Cerebellar nuclear complex (tissue), 1 donor: ENCODE measurements around the gene ZC3H4.
"Not testable (repeated sequence)": the region's sequence is repeated elsewhere in the genome, so short reads cannot be mapped to it uniquely, and the experiment has no call there.

Experiments used
- DNase-seq, 2 experiments: peaks; one replicate each; lab custom pipeline; 2025; lab: John Stamatoyannopoulos, UW

The ZC3H4 gene

GRCh38 chr19:47112997-47113849 is at the start of gene ZC3H4:
ZC3H4 (minus strand) TSS chr19:47113776; CDS start chr19:47112584, 1,192 bp downstream.
- peak; percentile 95 to 100 for DNase-seq

DNA sequence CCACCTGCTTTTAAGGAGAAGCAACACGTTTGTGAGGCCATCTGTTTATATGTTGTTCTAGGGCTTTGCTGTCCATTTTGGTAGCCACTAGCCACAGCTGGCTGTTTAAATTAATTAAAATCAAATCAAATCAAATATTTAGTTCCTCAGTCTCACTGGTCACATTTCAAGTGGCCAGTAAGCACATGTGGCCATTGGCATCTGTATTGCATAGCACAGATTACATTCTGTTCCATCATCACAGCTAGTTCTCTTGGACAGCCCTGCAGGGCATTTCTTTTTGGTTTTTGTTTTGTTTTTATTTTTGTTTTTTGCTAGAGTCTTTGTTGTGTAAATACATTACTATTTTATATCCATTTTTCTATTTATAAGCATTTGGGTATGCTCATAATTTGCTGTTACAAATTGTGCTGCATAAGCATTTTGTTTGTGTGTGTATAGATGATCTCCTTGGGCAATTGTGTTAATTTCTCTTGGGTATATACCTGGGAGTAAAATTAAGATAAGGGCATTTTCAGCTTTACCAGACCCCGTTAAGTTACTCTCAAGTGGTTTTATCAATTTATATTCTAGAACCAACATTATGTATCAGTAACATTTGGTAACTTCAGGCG is 48.4 kb upstream of the ZC3H4 start:
- no peak for DNase-seq

DNA sequence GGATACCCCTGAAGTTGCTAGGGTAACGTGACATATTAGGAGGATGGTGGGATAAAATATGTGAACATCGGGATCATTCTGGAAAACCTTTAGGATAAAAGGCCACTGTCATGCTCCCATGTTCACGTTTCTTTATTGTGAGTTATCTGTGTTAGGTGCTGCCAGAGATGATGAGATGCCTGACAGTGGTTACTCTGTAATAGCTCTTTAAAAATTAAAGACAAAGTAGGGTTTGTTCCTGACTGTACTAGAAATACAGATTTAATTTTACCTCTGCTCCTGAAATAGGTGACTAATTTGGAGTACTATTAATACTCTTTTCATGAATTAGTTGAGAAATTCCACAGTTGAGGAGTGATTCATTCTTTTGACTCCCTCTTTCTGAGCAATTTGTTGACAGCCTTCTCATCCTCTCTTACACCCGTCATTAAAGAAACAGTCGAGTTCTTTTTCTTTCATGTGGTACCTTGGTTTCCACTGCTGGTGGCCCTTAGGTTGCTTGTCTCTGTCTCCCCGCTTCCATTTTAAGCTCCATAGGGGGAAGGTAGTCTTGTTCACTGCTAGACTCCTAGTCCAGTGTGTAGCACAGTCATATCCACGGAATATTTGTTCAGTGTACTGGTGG is 45.4 kb upstream of the ZC3H4 start:
- no peak for DNase-seq

- DNase-seq = no peak
Measured at GRCh38 chr19:47158367-47158791, 44.8 kb upstream of the ZC3H4 start.

GRCh38 chr19:47157431-47158321 is 44.1 kb upstream of the ZC3H4 start:
- DNase-seq = no peak

DNA sequence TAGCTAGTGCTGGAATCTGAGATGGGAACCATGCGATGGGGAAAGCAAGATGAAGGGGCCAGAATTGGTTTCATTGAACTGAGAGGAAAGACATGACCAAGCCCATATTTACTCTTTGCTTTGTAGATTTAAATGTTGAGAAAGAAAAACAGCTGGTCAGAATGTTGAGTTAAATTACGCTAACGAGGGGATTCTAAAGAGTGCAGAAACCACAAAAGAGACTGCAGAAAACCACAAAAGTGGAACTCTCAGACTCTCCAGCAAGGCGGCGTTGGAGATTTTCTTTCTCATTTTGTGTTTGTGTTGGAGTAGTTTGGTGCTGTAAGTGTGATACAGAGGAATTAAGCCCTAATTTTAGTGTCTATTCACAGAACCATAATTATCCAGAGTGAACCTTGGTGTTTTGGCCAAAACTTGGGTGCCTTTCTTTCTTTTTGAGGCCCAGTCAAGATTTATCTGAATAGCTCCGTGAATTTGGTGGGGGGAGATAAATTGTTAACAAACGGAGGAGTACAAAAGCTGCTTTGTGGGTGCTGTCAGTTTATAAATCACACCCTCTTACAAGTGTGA is 43.4 kb upstream of the ZC3H4 start:
- DNase-seq = no peak

- DNase-seq = no peak
Measured at GRCh38 chr19:47155148-47155547, 41.6 kb upstream of the ZC3H4 start.

DNA sequence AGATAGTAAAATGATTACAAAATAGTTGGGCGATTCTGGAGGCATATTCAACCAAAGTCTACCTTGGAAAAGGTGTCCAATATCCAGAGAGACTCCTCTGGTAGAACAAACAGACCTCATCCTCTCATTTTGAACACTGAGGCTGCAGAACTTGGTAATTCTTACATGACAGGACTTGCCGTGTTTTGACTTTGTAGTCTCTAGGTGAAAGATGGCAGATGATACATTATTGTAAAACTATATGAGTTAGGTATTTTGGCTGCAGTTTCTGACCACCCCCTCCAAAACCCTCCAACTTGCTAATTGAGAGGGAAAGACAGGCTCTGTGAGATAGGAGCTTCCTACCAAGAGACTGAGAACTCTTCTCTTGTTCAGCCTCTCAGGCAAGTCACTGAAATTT is 39.7 kb upstream of the ZC3H4 start:
- DNase-seq = no peak

DNA sequence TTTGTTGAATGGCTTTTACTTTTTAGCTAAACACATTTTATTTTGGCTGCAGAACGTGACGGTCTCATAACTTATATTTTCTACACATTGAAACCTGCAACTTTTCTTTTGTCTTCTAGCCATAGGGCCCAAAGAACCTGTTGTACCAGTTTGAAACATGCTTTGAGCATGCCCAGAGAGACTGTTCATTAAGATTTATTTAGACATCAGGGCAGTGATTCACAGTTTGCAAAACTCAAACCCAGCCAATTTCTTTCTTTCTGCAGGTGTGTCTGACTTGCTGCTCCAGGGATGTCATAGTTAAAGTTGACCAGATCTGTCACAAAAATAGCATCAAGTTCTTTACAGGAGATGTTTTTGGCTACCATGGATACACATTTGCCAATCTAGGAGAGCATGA is 39.1 kb upstream of the ZC3H4 start:
- DNase-seq = no peak

DNA sequence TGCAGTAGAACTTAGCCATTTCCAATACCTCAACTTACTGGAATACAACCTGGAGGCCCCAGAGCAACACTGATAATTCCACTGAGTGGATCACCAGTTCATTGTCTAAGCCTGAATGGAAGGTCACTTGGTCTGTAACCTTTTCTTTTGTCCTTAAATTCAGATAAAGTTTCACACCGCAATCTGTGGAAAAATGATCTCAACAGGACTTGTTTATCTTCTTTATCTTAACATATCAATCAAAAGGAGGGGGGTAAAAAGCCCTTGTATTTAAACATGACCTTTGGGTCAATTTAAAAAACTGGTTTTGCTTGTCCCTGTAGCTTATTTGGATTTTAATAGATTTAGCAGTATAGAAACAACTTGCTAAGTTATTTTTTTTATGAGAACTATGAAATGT is 38.6 kb upstream of the ZC3H4 start:
- no peak for DNase-seq

- DNase-seq = no peak
Measured at GRCh38 chr19:47151627-47152026, 38.1 kb upstream of the ZC3H4 start.

GRCh38 chr19:47146920-47147319 is 33.3 kb upstream of the ZC3H4 start:
- DNase-seq = no peak

GRCh38 chr19:47145639-47146486 is 32.3 kb upstream of the ZC3H4 start:
- no peak for DNase-seq

DNA sequence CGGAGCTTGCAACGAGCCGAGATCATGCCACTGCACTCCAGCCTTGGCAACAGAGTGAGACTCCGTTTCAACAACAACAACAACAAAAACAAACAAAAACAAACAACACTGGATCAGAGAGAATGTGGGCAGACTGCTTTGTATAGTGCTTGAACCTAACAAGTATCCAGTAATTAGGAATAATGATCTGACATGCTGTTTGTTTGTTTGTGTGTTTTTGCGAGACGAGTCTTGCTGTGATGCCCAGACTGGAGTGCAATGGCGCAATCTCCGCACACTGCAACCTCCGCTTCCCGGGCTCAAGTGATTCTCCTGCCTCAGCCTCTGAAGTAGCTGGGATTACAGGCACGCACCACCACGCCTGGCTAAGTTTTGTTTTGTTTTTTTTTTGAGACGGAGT is 31.1 kb upstream of the ZC3H4 start:
- DNase-seq = no peak

- no peak for DNase-seq
Measured at GRCh38 chr19:47143322-47144073, 29.9 kb upstream of the ZC3H4 start.

DNA sequence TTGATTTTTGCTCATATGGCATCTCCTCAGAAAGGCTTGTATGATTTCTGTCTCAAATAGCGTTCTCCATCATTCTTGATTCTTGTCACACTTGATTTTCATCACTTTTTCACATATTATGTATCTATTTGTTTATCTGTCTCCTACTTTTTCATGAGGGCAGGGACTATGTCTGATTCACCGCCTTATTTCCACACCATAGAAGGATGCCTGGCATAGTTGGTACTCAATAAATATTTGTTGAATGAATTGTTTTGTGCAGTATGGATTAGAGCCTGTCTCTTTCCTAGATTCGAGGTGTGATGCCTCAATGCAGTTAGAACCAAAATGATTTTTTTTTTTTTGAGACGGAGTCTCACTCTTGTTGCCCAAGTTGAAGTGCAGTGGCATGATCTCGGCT is 29.2 kb upstream of the ZC3H4 start:
- no peak for DNase-seq

DNA sequence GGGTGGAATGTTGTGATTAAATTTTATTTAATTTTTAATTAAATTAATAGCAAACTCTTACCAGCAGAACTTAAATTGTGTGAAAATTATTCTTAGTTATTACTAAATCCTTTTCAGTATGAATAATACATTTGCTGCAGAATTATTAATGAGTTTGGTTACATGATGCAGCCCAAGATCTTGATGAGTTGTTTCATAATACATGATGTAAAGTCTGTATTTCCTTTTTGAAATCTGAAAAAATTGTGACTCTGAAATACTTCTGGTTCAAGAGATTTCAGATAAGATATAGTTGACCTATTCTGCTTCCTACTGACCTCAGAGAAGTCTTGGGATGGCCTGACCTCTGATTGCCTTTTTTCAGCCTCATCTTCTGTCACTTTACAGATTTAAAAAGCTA is 28.1 kb upstream of the ZC3H4 start:
- DNase-seq = no peak

DNA sequence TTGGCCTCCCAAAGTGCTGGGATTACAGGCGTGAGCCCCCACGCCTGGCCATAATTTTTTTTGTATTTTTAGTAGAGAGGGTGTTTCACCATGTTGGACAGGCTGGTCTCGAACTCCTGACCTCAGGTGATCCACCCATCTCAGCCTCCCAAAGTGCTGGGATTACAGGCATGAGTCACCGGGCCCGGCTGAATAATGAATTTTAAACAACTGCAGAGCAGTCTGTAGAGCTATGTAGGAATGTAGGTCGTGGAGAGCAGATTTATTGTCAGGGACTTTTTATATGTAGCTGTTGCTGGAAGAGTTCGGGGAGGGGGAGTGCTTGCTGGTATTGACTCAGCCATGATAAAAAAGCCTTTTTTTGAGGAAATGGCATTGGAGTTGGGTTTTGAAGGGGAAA is 27.7 kb upstream of the ZC3H4 start:
- not testable (repeated sequence) for DNase-seq

- DNase-seq = no peak
Measured at GRCh38 chr19:47135156-47135555, 21.6 kb upstream of the ZC3H4 start.

GRCh38 chr19:47134545-47134944 is 21.0 kb upstream of the ZC3H4 start:
- no peak for DNase-seq
